GF-D8 (cell line): ENCODE results near the gene TLCD3A.
"Not testable (repeated sequence)": the region's sequence is repeated elsewhere in the genome, so short reads cannot be mapped to it uniquely, and the experiment has no call there.

Experiments
- DNase-seq: peaks from one replicate; lab custom pipeline; 2025; lab: John Stamatoyannopoulos, UW

Gene TLCD3A

DNA sequence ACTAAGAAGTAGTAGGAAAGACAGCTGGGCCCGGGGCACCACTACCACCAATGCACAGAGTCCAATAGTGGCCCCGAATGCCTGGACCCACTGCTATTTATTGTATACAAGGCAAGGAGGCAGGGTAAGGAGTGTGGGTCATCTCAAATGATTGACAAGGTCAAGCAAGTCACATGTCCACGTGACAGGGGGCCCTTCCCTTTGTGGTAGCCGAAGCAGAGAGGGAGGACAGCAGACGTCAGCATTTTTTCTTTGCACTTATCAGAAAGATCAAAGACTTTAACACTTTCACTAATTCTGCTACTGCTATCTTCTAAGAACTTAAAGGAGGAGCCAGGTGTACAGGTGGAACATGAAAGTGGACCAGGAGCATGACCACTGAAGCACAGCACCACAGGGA lies 24.3 kb upstream of the TLCD3A start:
- no peak for DNase-seq

DNA sequence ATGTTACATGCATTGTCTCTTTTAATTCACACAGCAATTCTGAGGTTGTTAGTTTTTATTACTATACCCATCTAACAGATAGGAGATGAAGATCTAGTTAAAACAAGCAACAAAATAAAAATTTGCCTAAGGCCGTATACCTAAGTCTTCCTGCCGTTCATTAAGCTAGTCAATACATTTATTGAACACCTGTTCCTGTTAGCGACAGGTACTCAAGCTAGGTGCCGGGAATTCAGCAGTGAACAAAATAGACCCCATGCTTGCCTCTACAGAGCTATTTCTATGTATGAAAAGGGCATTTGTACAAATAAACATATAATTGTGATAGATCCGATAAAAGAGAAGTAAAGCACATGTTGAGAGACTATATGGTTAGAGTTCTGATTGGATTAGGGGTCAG lies 14.3 kb upstream of the TLCD3A start:
- no peak for DNase-seq

DNA sequence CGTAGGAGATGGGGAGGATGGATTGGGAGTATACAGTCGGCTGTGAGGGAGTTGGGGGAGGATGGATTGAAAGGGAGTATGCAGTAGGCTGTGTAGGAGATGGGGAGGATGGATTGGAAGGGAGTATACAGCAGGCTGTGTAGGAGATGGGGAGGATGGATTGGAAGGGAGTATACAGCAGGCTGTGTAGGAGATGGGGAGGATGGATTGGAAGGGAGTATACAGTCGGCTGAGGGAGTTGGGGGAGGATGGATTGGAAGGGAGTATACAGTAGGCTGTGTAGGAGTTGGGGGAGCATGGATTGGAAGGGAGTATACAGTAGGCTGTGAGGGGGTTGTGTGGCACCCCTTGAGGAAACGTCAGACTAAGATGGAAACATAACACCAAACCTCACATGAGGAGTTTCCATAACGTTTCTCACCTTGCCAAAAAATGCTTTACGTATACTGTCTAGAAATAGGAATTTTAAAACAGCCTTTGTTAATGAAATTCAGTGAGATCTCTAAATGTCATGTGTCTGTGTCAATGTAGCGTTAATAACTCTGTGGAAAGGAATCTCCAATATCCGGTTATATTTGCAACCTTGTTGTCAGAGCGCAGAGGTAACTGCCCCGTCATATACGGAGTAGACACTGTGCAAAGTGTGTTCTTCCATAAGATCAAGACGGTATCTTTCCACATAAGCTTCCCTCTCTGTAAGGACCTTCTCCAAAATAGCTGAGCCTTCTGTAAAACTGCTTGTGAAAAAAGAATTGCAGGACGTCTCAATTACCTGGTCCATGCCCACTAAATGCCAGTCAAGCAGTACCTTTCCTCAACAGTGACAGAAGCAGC lies 11.5 kb upstream of the TLCD3A start:
- no peak for DNase-seq

DNA sequence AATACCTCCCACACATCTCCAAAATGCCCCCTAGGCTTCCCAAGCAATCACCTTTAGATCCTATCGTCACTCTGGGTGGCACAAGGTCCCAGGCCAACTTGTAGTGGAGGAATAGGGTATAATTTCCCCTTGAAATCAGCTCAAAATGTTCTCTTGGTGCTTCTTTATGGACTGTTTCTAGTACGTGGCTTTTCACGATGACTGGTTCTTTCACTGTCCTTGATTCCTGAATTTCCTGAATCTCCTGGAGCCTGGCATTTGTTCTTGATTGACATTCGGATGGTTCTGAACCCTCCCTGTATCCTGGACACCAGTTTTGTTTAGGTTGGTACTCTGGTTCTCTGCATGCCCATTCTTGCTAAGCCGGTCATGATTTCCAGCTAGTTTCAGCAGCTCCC lies 10.9 kb upstream of the TLCD3A start:
- DNase-seq: no peak

DNA sequence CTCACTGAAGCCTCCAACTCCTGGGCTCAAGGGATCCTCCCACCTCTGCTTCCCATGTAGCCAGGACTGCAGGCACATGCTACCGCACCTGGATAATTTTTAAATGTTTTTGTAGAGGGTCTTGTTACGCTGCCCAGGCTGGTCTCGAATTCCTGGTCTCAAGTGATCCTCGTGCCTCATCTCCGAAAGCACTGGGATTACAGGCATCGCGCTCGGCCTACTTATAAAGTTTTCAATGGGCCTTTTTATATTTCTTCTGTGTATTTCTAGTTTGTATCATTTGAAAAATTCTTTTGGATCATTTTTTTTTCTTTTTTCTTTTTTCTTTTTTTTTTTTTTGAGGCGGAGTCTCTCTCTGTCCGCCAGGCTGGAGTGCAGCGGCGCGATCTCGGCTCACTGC lies 7.3 kb upstream of the TLCD3A start:
- DNase-seq: no peak

DNA sequence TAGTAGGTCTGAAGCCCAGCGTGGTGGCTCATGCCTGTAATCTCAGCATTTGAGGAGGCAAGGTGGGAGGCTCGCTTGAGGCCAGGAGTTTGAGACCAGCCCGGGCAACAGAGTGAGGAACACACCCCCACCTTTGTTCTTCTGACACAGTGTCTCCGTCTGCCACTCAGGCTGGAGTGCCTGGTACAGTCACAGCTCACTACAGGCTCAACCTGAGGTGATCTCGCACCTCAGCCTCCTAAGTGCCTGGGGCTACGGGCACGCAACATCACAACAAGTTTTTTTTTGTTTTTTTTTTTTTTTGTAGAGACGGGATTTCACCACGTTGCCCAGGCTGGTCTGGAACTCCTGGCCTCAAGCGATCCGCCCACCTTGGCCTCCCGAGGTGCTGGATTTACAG lies 6.7 kb upstream of the TLCD3A start:
- no peak for DNase-seq

DNA sequence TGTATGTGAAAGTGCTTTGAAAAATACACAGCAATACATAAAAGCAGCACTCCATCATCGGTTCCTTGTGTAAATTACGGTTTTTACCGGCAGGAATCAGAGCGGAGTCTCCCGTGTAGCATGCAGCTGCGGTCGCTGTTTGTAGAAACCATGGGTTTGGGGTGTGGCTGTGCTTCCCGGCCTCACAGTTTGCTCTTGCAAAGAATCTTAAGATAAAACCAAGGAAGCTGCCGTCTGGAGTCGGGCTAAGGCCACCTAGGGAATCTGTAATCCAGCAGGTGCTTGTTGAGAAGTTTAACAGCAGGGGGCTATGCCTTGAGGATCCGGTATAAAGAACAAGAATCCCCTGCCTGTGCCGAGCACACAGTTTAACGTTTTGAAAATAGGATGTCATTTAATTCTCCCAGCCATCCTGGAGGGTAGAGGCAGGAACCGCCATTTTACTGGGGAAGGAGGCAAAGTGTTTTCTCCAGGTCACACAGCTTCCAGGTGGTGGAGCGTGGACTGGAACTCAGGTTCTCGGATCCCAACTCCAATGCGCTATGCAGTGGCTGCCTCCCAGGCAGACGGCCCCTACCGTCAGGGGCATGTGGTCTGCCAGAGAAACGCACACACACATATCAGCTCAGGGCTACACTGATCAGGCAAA lies 6.0 kb upstream of the TLCD3A start:
- no peak for DNase-seq

DNA sequence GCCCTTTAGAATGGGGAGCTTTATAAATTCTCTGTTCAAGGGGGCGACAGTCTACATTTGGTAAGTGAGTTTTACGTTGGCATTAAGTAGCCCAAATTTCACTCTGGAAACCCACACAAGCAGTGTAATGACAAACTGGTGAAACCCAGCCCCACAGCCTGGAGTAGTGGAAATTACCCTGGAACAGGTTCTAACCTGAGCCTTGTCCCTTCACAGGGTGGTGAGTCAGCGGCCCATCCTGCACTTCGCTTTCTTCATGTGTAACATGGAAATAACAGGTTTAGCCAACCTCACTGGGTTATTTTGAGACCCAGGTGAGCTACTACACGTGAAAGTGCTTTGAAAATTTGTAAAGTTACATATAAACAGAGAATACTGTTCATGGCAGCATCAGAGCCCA lies 3.5 kb upstream of the TLCD3A start:
- no peak for DNase-seq

DNA sequence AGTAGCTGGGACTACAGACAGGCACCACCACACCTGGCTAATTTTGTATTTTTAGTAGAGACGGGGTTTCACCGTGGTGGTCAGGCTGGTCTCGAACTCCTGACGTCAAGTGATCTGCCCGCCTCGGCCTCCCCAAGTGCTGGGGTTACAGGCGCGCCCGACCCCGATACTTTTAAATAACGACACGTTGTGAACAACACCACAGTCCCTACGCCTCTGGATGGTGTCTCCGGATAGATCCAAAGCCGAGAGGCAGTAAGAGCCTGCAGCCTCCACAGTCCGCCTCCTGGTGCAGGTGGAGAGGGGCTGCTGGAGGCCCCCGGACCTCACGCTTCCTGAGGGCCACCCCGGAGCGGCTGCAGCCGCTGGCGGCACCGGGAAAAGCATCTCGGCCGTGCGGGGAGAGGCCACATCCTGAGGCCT lies 741 bp upstream of the TLCD3A start:
- no peak for DNase-seq

DNA sequence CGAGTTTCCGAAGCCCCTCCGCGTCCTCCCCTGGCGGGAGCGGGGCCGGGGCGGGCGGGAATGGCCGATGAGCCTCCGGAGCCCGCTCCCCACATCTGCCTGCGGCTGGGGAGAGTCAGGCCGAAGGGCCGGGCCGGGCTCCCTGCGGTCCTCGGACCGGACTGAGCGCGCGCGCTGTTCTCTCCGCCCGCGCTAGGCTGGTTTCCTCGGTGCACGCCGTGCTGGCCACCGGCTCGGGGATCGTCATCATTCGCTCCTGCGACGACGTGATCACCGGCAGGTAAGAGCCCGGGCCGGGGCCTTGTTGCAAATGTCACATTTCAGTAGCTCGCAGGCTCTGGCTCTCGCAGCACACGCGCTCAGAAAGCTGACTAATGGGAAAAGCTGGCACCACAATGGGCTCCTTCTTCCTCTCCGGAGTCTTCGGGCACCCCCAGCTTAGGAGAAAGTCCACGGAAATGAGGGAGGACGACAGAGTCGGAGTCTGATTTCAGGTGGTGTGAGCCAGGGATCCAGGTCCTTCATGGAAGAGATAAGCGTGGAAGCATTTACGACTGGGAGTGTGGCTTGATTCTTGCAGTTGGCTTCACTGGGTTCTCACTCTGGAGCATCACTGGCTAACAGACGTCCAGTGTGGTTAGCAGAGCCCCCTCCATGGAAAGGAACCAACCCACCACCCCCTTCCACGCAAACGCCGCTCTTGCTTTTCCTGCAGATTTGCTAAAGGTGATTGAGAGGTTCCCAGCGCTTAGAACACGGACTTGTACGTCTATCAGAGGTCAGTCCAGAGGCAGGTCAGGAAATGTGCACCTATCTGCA lies 715 bp downstream of the TLCD3A start:
- DNase-seq: no peak

DNA sequence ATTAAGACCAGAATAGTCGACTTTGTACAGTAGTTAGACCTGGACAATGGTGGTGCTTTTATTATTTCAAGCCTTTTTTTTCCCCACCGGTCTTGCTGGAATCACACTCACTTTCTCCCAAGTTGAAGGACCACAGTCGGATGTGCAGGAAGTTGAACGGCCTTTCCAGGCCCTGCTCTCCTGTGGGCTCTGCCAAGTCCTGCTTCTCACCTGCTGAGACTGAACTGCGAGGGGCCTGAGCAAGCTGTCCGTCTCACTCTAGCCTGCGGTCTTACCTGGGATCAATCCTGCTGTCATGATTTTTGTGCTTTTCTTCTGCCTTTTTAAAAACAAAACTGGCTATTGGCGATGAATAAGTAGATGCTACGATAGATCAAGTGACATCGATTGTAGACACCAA lies 1.3 kb downstream of the TLCD3A start:
- DNase-seq: no peak

DNA sequence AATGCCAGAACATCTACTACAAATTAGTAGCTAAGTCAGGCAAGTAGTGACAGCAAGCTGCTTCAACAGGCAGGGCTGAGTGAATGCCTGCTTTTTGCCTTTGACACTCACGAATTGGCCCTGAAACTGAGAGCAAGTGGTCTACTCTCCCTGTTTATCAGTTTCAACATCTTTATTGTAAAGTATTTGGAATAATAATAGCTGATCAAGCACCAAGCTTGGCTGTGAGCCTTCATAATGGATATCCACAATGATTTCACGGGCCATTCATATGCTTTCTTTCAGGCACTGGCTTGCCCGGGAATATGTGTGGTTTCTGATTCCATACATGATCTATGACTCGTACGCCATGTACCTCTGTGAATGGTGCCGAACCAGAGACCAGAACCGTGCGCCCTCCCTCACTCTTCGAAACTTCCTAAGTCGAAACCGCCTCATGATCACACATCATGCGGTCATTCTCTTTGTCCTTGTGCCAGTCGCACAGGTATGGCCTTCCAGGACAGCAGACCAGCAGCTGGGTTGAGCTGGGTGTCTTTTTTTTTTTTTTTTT lies 5.2 kb downstream of the TLCD3A start:
- no peak for DNase-seq

DNA sequence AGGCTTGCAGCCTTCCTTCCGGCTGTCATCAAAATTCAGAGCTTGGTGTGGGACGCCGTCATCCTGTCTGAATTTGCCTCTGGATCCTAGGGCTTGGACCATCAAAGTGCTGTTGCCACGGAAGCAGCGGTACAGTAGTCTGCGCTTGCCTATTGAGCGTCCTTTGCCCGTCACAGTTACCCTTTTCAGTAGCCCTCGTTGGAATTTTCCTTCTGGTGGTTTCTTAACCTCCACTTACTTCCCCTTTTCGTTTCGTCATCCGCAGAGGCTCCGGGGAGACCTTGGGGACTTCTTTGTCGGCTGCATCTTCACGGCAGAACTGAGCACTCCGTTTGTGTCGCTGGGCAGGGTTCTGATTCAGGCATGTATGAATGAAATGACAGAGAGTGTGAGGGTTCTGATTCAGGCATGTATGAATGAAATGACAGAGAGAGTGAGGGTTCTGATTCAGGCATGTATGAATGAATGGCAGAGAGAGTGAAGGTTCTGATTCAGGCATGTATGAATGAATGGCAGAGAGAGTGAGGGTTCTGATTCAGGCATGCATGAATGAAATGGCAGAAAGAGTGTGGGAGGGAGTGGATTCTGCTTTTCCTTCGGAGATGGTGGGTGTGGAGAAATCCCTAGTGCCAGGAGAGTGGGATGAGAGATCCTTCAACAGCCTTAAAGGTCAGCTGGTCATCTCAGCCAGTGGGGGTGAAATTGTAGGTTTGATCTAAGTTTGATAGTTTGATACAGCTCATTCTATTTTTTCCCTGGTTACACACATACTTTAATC lies 8.0 kb downstream of the TLCD3A start:
- peak; percentile 67 for DNase-seq

DNA sequence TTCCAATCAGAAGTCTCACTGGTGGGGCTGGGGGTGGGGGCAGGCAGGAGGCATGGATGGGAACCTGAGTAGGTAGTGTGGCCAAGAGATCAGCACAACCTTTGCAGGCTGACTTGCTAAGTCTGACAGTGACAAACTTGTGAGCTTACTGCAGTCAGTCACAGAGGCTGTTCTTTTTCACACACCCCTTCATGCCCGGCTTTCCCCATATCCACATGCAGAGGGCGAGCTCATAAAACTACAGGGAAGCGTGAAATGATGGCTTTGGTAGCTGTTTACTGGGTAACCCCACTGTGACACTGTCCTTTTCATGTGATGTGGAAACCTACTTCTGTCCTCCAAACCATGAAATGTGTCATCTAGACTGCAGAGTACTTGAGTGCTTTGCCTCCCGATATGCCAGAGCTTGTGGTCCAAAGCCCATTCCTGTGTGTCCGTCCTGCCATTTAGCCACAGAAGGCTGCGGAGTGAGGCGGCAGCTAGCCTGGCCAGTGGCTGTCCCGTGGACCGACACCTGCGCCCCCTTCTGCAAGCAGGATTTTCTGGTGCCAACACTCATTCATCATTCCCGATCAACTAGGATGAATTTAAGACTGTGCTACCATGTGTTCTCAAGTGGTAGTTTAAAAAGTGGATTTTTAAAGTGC lies 9.9 kb downstream of the TLCD3A start:
- no peak for DNase-seq

DNA sequence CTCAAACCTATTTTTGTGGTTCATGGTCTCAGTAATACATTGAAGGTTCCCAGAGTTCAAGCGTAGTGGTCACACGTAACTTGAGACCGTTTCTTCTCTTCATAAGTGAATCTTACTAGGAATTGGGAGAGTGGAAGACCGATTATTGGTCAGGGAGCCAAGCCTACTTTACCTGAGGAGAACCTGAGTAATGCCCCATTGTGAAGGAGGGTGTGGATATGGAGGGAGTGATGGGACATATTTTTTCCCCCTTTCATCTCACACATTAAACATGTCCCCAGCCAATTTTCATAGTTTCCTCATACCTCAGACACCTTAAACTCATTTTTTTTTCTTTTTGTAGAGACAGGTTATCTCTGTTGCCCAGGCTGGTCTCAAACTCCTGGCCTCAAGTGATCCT lies 10.7 kb downstream of the TLCD3A start:
- DNase-seq: no peak

DNA sequence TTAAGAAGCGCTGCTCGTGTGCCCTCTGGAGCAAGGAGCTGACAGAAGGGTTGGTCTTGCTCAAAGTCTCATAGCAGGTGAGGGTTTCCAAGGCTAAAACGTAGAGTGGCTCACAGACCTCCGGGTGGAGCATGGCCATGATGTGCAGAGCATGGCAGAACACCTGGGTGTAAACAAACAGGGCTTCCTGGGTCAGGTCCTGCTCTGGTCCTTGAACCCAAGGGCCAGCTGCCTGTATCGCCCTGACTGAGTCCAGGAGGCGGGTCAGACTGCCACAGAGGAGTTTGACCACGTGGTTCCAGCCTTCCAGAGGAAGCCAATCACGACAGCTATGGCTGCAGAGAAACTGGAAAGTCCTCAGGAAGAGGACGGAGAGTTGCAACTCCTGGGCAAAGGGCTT lies 12.5 kb downstream of the TLCD3A start:
- DNase-seq: no peak

DNA sequence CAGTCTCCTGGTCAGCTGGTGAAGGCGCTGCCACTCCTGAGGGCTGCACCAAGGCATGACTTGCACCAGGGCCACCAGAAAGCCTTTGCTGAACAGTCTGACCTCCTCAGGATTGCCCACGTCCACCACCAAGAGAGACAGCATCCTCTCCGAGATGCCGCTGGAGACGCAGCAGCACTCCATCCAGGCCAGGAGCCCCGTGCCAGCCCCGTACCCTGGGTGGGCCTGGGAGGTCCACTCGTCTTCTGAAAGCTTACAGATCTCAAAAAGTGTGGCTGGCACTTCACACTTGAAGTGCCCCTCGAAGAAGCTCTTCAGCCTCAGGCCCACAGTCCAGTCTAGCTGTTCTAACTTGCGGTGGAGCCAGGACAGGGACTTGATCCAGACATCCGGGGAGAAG lies 13.0 kb downstream of the TLCD3A start:
- no peak for DNase-seq

DNA sequence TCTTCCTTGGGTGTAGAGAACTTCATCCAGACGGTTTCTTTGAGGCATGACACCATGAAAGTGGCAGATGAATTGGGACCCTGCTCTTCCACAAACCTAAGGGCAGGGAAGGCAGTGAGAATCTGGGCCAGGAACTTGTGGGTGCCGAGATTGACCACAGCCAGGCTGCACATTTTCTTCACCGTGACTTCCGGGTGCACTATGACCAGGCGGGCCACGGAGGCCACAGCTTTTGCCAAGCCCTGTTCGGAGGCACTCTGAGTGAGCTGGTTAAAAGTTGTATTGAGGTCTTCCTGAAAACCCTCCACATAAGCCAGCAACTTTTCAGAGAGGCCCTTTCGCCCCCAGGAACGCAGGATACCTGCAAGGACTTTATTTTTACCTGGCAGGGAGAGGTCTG lies 13.8 kb downstream of the TLCD3A start:
- no peak for DNase-seq

DNA sequence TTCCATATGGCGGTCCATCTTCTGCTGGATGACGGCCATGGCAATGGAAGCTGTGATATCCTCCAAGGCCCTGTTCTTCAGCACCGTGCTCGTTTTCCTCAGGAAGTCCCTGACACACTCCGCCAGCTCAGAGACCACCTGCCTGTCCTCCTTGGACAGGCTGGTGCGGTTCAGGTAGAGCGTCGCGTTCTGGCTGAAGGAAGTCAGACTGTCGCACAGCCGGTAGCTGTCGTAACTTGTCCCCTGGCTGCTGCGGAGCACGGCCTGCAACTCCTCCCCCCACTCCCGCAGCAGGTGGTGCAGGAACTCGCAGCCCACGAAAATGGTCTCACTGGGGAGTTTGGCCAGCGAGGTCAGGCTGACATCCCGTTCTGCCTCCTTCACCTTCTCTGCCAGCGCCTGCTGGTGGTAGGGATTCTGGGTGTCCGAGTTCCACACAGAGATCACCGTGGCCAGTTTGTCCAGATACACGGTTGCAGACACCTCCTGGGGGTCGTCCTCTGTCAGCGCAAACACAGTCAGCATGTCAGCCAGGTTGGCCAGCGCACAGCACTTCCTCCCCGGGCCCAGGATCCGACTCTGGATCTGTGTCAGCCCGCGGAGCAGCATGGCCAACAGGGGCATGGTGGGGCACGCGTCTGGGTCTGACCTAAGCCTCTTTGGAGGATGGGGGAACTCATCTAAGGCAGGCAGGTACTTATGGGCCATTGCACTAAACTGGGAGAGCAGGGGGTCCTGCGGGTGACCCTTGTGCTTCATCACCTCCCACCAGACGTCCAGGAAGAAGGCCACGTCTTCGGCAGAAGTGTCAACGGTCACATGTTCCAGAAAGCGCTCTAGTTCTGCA lies 14.6 kb downstream of the TLCD3A start:
- DNase-seq: no peak

DNA sequence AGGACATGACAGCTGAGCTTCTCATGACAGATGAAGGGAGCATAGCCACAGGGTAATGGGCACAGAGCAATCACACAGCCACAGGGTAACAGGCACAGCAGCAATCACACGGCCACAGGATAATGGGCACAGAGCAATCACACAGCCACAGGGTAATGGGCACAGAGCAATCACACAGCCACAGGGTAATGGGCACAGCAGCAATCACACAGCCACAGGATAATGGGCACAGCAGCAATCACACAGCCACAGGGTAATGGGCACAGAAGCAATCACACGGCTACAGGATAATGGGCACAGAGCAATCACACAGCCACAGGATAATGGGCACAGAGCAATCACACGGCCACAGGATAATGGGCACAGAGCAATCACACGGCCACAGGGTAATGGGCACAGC lies 16.2 kb downstream of the TLCD3A start:
- not testable (repeated sequence) for DNase-seq
